HFF-Myc (cell line): ENCODE results near the gene TOMM7.

Experiments used
- DNase-seq: peaks from one replicate; pipeline ENCODE4 v3.0.0-alpha.2; 2011; ENCODE audit warnings: low read depth; ENCODE audit errors: extremely low read depth
- H3K4me3 ChIP-seq: replicated peaks from 2 replicates; pipeline ENCODE4 v1.5.1; 2011; ENCODE audit warnings: low read depth, mild to moderate bottlenecking, control low read depth, low read length
- TF ChIP-seq, protein P1 (sequence below): IDR thresholded peaks from 2 replicates; pipeline ENCODE4 v1.5.1; 2012; ENCODE audit warnings: mild to moderate bottlenecking, low read depth, low read length, control low read depth; ENCODE audit errors: missing control alignments

Gene TOMM7

DNA sequence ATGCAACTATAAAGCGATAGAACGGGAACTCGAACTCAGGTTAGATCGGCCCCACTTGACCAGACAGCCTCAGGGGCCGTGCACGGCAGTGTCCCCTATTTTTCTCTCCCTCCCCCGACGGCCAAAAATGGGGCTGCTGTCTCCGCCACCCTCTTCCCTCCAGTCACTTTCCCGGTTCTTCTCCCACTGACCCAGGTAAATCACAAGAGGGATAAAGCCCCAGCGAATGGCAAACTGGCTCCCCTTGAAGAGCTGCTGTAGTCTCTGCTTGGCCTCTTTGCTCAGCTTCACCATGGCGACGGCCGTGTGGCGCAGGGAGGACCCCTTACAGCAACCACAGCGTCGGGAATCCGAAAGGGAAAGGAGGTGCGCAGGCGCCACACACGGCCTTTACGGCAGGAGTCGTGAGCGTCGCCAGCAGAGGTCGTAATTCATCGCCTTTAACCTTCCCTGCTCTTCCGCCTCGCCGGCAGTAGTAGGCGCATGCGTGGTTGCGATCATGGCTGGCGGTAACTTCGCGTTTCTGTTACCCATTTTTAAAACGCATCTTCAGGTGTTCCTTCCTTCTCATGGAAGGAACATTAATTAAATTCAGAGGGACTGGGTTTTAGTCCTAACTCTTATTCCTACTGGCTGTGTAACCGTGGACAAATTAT, at the start of gene TOMM7:
TSS of gene TOMM7 (minus strand) at position 364 of the 656 bp plus-strand sequence. CDS start at position 294, 70 bp downstream.
- peak; percentile 91 for DNase-seq
- TF ChIP-seq, protein P1, sequence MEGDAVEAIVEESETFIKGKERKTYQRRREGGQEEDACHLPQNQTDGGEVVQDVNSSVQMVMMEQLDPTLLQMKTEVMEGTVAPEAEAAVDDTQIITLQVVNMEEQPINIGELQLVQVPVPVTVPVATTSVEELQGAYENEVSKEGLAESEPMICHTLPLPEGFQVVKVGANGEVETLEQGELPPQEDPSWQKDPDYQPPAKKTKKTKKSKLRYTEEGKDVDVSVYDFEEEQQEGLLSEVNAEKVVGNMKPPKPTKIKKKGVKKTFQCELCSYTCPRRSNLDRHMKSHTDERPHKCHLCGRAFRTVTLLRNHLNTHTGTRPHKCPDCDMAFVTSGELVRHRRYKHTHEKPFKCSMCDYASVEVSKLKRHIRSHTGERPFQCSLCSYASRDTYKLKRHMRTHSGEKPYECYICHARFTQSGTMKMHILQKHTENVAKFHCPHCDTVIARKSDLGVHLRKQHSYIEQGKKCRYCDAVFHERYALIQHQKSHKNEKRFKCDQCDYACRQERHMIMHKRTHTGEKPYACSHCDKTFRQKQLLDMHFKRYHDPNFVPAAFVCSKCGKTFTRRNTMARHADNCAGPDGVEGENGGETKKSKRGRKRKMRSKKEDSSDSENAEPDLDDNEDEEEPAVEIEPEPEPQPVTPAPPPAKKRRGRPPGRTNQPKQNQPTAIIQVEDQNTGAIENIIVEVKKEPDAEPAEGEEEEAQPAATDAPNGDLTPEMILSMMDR: peak; percentile 12
- peak within 1 kb of the TSS; percentile 74 for H3K4me3 ChIP-seq

DNA sequence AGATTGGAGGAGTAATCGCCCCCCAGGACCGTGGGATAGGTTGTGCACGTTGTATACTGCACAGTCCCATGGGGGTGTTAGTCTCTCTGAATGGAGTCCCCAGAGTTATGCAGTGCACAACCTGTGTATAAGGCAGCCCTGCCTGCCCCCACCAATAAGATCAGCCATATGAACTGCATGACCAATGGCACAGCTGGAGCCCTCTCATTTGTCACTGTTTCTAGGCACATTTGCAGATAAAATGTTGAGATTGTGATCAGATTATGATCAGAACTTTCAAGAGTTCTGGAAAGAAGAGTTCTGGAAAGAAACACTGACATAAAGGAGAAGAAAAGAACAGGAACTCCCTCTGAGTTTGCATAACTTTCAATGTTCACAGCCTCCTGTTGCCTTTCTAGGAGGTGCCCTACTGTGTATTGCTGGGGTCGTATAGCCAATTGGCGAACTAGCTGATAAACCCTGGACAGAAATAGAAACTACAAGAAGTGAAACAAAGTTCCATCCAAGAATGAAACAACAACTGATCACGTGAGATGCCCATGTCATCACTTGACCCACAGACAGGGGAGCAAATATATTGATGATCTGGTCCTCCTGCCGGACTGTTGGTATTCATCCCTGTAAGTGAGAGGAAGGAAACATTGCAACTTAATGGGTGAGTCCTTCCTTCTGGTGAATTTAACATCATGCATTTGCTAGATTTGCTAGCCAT, 49.6 kb upstream of the TOMM7 start:
- H3K4me3 ChIP-seq: no peak overlapping the region
- no peak for DNase-seq
- TF ChIP-seq, protein P1: no peak

DNA sequence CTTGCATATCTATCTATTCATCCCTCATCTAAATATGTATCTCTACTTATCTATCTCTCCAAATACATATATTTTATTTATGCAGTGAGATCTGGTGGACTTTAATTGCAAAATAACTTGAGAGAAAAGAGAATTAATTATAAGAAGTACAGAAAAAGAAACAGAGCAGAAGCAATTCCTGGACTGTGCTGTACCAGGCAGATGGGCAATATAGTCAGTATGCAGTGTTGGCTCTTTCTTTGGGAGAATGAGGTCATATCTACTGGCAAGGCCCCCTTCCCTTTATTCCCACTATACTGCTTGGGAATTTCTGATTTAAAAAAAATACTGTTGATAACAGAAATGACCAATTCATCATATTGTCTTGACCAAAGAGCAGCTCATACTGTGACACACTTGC, 49.0 kb upstream of the TOMM7 start:
- no peak for DNase-seq
- no peak overlapping the region for H3K4me3 ChIP-seq
- TF ChIP-seq, protein P1: no peak

DNA sequence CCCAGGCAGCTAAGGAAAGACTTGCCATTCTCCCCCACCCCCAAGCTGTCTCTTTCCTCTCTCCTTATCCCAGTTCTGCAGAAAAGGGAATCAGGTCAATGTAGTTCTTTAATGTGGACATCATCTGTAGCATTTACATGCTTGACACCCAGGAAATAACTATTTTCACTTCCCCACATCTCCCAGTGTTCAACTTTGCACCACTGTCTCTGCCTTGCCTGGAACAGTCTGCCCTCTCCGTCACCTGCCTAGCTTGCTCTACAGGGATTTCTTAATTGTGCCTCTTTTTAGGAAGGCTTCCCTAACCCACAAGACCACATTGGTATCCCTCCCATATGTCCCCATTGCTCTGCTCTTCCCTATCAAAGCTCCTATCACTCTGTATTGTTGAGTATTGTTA, 45.9 kb upstream of the TOMM7 start:
- TF ChIP-seq, protein P1: no peak
- no peak for DNase-seq

DNA sequence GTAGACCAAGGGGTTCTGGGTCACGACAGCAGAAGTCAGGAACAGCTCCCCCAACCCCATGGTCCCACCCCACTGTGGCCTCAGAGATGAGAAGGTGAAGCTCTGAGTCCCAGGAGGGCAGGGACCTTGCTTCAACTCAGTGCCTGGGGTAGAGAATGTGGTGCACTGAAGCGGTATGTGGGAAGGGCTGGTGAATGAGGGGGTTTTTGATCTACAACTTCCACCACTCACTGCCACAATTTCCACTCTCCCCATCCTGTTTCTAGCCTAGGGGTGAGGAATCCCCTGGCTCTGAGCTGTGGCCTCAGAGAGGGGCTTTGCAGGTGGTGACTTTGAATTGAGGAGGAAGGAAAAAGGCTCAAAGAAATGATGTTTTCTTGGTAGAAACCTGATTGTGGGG, 44.9 kb upstream of the TOMM7 start:
- TF ChIP-seq, protein P1: no peak
- DNase-seq: no peak
- H3K4me3 ChIP-seq: no peak overlapping the region

More for the DNA sequence above, 45.9 kb upstream of the TOMM7 start:
- H3K4me3 ChIP-seq: no peak overlapping the region

DNA sequence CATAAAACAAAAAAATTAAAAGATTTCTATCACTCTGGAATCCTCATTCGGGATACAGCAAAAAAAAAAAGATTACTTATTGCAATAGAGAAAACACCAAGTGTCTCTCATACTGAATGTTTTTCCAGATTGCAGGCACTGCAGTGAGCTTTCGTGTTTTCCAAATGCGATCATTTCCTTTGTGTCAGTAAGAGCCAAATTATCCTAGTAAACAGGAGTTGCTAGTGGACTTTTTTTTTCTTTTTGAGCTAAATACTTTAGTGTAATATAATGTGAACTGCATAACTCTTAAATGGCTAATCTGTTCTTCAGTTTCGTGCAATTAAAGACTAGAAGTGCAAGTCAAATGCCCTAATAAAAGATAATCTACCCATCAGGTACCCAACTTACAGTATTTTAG, 44.4 kb upstream of the TOMM7 start:
- no peak overlapping the region for H3K4me3 ChIP-seq
- TF ChIP-seq, protein P1: no peak
- no peak for DNase-seq
